HG03159 (cell line): ENCODE data around the gene NPBWR2.

Experiments
- ATAC-seq: cut with Tn5 transposase; IDR thresholded peaks from one replicate; pipeline ENCODE4 v1.9.1; 2021; ENCODE audit warnings: mild to moderate bottlenecking, moderate library complexity; ENCODE audit not compliant: unreplicated experiment

The NPBWR2 gene

GRCh38 chr20:64105846-64106434, 1.4 kb downstream of the NPBWR2 start:
- ATAC-seq, result no peak

DNA sequence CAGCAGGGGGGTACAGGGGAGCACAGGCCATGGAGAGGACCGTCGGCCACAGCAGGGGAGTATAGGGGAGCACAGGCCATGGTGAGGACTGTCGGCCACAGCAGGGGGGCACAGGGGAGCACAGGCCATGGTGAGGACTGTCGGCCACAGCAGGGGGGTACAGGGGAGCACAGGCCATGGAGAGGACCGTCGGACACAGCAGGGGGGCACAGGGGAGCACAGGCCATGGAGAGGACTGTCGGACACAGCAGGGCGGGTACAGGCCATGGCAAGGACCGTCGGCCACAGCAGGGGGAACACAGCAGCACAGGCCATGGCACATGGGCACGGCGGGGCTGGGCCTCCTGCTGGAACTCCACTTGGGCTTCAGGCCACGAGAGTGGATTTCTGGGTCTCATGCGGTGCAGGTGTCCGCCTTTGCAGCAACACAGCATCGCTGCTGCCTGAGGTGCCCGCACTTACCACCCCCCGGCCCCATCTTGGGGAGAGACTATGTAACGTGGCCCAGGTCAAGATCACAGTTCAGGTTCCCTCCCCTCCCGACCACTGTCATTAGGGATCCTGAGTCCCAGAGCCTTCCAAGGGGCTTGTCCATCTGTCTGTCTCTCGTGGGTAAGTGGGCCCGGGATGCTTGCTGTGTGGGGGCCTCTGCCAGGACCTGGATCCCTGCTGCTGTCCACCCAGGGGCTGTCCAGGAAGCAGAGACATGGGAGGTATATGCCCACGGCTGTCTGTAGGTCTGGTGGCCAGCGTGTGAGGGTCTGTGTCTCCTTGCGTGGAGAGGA, 2.5 kb downstream of the NPBWR2 start:
- no peak for ATAC-seq

- ATAC-seq, result no peak
These were observed 3.3 kb downstream of the NPBWR2 start for GRCh38 chr20:64103871-64104666.

DNA sequence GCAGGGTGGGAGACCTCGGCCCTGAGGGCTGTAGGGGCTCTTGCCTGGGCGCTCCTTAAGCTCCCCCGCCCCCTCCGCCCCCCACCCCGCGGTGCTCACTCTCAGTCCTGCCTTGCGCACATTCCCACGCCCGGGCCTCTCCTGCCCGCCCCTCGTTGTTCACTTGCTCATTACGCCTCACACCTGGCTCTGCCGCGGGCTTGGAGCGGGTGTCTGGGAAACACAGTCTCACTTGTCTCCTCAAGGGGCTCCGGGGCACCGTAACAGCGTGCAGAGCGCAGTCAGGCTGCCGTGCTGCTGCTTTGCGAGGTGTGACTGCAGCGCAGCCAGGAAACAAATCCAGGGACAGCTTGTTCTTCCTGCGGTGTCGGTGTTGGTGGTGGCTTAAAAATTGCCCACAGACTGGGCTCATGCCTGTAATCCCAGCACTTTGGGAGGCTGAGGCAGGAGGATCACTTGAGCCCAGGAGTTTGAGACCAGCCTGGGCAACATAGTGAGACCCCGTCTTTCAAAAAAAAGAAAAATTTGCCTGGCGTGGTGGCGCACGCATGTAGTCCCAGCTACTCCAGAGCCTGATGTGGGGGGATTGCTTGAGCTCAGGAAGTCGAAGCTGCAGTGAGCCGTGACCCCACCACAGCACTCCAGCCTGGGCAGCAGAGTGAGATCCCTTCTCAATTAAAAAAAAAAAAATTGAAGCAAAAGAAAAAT, 4.6 kb downstream of the NPBWR2 start:
- no peak for ATAC-seq

GRCh38 chr20:64101731-64102621, 5.4 kb downstream of the NPBWR2 start:
- ATAC-seq, result no peak

- ATAC-seq, result no peak
These were observed 6.2 kb downstream of the NPBWR2 start for GRCh38 chr20:64100946-64101688.

DNA sequence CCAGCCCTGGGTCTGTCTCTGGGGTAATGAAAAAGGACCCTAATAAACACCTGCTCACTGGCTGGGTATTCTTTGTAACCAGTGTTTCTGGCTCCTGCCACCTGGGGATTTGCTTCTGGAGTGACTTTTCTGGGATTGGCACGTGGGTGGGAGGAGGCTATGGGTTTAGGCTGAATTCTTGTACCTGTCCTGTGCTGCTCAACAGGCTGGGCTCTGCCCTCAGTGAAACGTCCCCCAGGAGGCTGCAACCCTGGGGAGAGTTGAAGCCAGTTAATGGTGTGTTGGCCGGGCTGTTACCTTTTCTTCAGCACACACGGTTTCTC, 6.8 kb downstream of the NPBWR2 start:
- ATAC-seq, result no peak

DNA sequence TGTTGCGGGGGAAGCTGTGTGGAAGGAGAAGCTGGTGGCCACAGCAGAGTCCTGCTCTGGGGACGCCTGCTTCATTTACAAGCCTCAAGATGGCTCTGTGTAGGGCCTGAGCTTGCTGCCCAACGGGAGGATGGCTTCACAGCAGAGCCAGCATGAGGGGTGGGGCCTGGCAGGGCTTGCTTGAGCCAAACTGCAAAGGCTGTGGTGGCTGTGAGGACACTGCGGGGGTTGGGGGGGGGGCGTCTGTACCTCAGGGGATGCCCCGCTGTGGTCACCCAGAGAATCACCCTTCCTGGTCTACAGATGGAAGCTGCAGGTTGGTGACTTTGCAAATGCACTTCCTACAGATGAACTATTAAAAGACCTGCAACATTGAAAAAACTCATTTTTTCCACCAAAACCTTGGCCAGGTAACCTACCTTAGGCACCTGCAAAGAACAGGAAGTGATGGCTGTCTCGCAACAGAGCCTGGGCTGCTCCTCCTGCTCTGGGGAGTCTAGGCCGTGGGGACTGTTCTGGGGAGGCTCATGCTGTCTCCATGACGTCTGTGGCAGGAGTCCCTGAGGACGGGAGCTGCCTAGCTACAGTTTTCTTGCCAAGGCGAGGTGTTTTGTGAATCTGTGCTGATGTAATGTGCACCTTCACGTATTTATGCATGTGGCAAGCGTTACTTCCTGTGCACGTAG, 7.3 kb downstream of the NPBWR2 start:
- no peak for ATAC-seq

DNA sequence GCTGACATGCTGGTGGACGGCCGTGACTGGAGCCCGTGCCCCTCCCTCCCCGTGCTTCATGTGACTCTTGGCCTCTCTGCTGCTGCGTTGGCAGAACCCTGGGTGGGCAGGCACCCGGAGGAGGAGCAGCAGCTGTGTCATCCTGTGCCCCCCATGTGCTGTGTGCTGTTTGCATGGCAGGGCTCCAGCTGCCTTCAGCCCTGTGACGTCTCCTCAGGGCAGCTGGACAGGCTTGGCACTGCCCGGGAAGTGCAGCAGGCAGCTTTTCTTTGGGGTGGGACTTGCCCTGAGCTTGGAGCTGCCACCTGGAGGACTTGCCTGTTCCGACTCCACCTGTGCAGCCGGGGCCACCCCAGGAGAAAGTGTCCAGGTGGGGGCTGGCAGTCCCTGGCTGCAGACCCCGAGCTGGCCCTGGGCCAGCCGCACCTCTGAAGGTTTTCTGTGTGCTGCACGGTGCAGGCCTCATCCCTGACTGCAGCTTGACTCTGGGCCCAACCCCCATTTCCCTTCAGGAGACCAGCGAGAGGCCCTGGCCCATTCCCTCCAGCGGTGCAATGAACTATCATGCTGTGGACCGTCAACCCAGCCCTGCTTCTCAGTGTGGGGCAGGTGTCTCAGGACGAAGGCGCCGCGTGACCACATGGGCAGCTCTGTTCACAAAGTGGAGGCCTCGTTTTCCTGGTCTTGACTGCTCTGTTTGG, 8.1 kb downstream of the NPBWR2 start:
- no peak for ATAC-seq

DNA sequence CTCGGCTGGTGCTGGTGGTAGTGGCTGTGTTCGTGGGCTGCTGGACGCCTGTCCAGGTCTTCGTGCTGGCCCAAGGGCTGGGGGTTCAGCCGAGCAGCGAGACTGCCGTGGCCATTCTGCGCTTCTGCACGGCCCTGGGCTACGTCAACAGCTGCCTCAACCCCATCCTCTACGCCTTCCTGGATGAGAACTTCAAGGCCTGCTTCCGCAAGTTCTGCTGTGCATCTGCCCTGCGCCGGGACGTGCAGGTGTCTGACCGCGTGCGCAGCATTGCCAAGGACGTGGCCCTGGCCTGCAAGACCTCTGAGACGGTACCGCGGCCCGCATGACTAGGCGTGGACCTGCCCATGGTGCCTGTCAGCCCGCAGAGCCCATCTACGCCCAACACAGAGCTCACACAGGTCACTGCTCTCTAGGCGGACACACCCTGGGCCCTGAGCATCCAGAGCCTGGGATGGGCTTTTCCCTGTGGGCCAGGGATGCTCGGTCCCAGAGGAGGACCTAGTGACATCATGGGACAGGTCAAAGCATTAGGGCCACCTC, 8.8 kb downstream of the NPBWR2 start:
- no peak for ATAC-seq

DNA sequence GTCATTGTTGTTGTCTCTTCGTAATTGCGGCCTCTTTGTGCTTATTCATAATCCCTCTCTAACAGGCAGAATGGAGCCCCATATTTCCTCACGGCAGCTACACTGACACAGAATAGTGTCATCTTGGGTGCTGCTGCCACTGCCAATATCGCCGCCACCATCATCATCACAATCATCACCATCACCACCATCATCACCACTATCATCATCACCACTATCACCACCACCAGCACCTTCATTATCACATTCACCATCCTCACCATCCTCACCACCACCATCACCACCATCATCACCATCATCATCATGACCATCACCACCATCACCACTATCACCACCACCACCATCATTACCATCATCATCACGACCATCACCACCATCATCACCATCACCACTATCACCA, 10.8 kb downstream of the NPBWR2 start:
- ATAC-seq, result no peak

DNA sequence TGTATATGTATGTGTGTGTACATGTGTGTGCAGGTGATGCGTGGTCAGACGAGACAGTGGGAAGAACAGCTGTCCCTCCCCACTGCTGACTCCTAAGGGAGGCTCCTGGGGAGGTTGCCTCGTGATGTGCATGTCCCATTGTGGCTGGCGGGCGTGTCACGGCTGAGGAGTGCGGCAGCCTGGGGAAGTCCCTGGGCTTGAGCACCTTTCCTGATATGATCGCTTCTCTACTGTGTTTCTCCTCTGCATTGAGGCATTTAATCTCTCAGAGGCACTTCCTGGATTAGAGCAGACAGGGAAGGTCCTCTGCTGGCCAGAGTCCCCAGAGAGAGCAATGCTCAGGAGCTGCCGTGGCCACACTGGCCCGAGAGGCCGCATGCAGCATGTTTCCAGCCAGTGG, 11.4 kb downstream of the NPBWR2 start:
- no peak for ATAC-seq

DNA sequence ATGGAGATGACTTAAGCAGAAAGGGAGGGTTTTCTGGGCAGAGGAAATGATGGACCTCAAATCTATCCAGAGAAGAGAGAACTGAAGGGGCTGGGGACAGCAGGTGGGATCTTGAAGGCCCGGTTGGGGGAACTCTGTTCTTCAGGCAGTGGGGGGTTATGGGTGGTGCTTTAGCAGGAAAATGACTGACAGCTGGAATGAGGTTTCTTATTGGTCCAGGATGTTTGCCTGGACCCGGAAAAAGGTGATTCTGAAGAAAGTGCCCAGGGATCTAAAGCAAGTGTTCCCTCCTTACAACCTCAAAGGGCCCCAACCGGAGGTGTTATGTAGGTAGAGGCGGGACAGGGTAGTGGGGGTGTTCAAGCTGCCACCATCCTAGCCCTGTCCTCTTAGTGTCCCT, 11.9 kb downstream of the NPBWR2 start:
- no peak for ATAC-seq

DNA sequence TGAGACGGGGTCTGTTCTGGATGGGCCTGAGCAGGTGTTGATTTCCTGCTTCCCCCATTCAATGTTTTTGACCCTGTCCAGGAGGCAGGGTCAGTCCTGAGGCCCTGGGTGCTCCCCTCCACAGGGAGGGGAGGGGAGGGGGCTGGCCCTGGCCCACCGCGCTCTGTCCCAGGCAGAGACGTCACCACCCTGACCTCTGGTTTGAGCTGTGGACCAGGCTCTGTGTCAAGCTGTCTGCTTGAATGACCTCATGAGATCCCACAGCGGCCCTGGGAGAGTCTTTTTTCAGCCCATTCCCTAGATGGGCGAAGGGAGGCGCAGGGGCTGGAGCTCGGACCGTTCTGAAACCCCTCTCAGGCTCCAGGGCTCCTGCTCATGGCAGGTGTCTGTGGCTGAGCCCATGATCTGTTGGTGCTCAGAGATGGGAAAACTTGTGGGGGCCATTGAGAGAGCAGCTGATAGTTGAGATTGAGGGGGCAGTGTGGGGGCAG, 14.3 kb downstream of the NPBWR2 start:
- no peak for ATAC-seq

DNA sequence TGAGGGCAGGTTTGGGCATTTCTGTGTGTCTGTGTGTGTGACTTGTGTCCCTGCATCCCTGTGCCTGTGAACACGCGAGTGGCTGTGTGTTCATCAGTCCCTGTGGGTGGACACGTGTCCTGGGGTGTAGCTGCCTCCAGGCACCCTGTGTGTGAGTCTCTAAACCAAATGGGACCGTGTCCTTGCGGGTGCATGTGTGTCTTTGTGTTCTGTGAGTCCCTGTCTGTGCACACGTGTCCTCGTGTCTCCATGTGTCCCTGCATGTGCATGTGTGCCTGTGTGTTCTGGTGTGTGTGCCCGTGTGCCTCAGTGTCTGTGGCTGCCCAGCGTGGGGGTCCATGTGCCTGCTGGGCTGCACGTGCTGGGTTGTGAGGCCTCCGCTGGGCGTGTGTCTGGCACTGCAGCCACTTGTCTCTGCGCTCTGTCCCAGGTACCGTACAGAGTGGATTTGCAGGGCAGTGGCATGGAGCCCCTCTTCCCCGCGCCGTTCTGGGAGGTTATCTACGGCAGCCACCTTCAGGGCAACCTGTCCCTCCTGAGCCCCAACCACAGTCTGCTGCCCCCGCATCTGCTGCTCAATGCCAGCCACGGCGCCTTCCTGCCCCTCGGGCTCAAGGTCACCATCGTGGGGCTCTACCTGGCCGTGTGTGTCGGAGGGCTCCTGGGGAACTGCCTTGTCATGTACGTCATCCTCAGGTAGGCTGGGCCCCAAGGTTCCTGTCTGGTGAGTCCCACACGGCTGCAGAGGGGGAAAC, 14.9 kb downstream of the NPBWR2 start:
- ATAC-seq, result no peak

GRCh38 chr20:64091770-64092169, 15.6 kb downstream of the NPBWR2 start:
- no peak for ATAC-seq

GRCh38 chr20:64091340-64091739, 16.0 kb downstream of the NPBWR2 start:
- ATAC-seq, result no peak
